Measurements from ENCODE around the gene FNTB.

Gene FNTB

GRCh38 chr14:64951291-64951690 is 35.4 kb upstream of the FNTB start:
- Histone ChIP-seq H3K27me3 (ENCODE audit: low read depth, low read length) (no peaks in the 10 kb centered on the region), H3K9me3 (ENCODE audit: insufficient read depth, low read length) (no peaks in the 10 kb centered on the region), H3K4me2 (ENCODE audit: low read length) (no peak overlapping the region), H3K27ac (ENCODE audit: low read length) (no peak overlapping the region), H3K79me2 (ENCODE audit: low read length) (no peaks in the 10 kb centered on the region), H3K4me3 (ENCODE audit: low read length) (no peak overlapping the region), H3K9ac (ENCODE audit: low read length) (no peak overlapping the region), H3K36me3 (replicated peaks; ENCODE audit: low read depth, low read length) (no peaks in the 10 kb centered on the region), H3K4me1 (ENCODE audit: low read length) (no peaks in the 10 kb centered on the region), H4K20me1 (ENCODE audit: insufficient read depth, low read length) (no peaks in the 10 kb centered on the region), H2AFZ (ENCODE audit: low read depth, low read length) (no peak overlapping the region)
- TF ChIP-seq EZH2phosphoT487 (IDR thresholded peaks at IDR 0.05; ENCODE audit: low read depth) (no peak), CTCF (IDR thresholded peaks at IDR 0.05; ENCODE audit: low read depth, low read length) (no peak)

GRCh38 chr14:64951724-64952123 is 35.0 kb upstream of the FNTB start:
- Histone ChIP-seq H4K20me1 (ENCODE audit: insufficient read depth, low read length) (no peaks in the 10 kb centered on the region), H3K4me3 (ENCODE audit: low read length) (no peak overlapping the region), H2AFZ (ENCODE audit: low read depth, low read length) (no peak overlapping the region), H3K4me1 (ENCODE audit: low read length) (no peaks in the 10 kb centered on the region), H3K27me3 (ENCODE audit: low read depth, low read length) (no peaks in the 10 kb centered on the region), H3K4me2 (ENCODE audit: low read length) (no peak overlapping the region), H3K9ac (ENCODE audit: low read length) (no peak overlapping the region), H3K9me3 (ENCODE audit: insufficient read depth, low read length) (no peaks in the 10 kb centered on the region), H3K79me2 (ENCODE audit: low read length) (no peaks in the 10 kb centered on the region), H3K36me3 (replicated peaks; ENCODE audit: low read depth, low read length) (no peaks in the 10 kb centered on the region), H3K27ac (ENCODE audit: low read length) (no peak overlapping the region)
- TF ChIP-seq CTCF (IDR thresholded peaks at IDR 0.05; ENCODE audit: low read depth, low read length) (no peak), EZH2phosphoT487 (IDR thresholded peaks at IDR 0.05; ENCODE audit: low read depth) (no peak)

- Histone ChIP-seq H3K27ac (ENCODE audit: low read length) (no peak overlapping the region), H3K9ac (ENCODE audit: low read length) (no peak overlapping the region), H3K4me1 (ENCODE audit: low read length) (no peaks in the 10 kb centered on the region), H3K36me3 (replicated peaks; ENCODE audit: low read depth, low read length) (no peaks in the 10 kb centered on the region), H4K20me1 (ENCODE audit: insufficient read depth, low read length) (no peaks in the 10 kb centered on the region), H3K4me3 (ENCODE audit: low read length) (no peak overlapping the region), H3K4me2 (ENCODE audit: low read length) (no peak overlapping the region), H3K79me2 (ENCODE audit: low read length) (no peaks in the 10 kb centered on the region), H2AFZ (ENCODE audit: low read depth, low read length) (no peak overlapping the region), H3K27me3 (ENCODE audit: low read depth, low read length) (no peaks in the 10 kb centered on the region), H3K9me3 (ENCODE audit: insufficient read depth, low read length) (no peaks in the 10 kb centered on the region)
- TF ChIP-seq CTCF (IDR thresholded peaks at IDR 0.05; ENCODE audit: low read depth, low read length) (no peak; the same call in 1 of the 2 replicates), EZH2phosphoT487 (IDR thresholded peaks at IDR 0.05; ENCODE audit: low read depth) (no peak)
Observed at GRCh38 chr14:64952598-64953309, 33.9 kb upstream of the FNTB start.

- Histone ChIP-seq H3K4me2 (ENCODE audit: low read length) (no peak overlapping the region), H3K4me3 (ENCODE audit: low read length) (no peak overlapping the region), H2AFZ (ENCODE audit: low read depth, low read length) (no peak overlapping the region), H4K20me1 (ENCODE audit: insufficient read depth, low read length) (no peaks in the 10 kb centered on the region), H3K9ac (ENCODE audit: low read length) (no peak overlapping the region), H3K79me2 (ENCODE audit: low read length) (no peaks in the 10 kb centered on the region), H3K4me1 (ENCODE audit: low read length) (no peaks in the 10 kb centered on the region), H3K27ac (ENCODE audit: low read length) (no peak overlapping the region), H3K9me3 (ENCODE audit: insufficient read depth, low read length) (no peaks in the 10 kb centered on the region), H3K27me3 (ENCODE audit: low read depth, low read length) (no peaks in the 10 kb centered on the region), H3K36me3 (replicated peaks; ENCODE audit: low read depth, low read length) (no peaks in the 10 kb centered on the region)
- TF ChIP-seq EZH2phosphoT487 (IDR thresholded peaks at IDR 0.05; ENCODE audit: low read depth) (no peak), CTCF (IDR thresholded peaks at IDR 0.05; ENCODE audit: low read depth, low read length) (no peak)
Observed at GRCh38 chr14:64953310-64953654, 33.4 kb upstream of the FNTB start.
